D721Med (cell line): ENCODE results near the gene FRMPD1.
A peak's percentile ranks its signal among the peaks of the same experiment; 100 is the strongest.
"Not testable (repeated sequence)": the region's sequence is repeated elsewhere in the genome, so short reads cannot be mapped to it uniquely, and the experiment has no call there.

Source experiments
- DNase-seq: peaks from one replicate; pipeline ENCODE4 v3.0.0; 2011; ENCODE audit warnings: low spot score; ENCODE audit not compliant: insufficient read length
- FAIRE-seq: peaks from 2 replicates; lab custom pipeline; 2011; peaks lifted over from hg19 to GRCh38; lab: Jason Lieb, UNC
- TF ChIP-seq, protein P1 (sequence below): IDR thresholded peaks from 2 replicates; pipeline ENCODE4 v1.5.1; 2012; ENCODE audit warnings: mild to moderate bottlenecking, control low read depth; ENCODE audit not compliant: insufficient read depth; ENCODE audit errors: missing control alignments

The FRMPD1 gene, protein sequence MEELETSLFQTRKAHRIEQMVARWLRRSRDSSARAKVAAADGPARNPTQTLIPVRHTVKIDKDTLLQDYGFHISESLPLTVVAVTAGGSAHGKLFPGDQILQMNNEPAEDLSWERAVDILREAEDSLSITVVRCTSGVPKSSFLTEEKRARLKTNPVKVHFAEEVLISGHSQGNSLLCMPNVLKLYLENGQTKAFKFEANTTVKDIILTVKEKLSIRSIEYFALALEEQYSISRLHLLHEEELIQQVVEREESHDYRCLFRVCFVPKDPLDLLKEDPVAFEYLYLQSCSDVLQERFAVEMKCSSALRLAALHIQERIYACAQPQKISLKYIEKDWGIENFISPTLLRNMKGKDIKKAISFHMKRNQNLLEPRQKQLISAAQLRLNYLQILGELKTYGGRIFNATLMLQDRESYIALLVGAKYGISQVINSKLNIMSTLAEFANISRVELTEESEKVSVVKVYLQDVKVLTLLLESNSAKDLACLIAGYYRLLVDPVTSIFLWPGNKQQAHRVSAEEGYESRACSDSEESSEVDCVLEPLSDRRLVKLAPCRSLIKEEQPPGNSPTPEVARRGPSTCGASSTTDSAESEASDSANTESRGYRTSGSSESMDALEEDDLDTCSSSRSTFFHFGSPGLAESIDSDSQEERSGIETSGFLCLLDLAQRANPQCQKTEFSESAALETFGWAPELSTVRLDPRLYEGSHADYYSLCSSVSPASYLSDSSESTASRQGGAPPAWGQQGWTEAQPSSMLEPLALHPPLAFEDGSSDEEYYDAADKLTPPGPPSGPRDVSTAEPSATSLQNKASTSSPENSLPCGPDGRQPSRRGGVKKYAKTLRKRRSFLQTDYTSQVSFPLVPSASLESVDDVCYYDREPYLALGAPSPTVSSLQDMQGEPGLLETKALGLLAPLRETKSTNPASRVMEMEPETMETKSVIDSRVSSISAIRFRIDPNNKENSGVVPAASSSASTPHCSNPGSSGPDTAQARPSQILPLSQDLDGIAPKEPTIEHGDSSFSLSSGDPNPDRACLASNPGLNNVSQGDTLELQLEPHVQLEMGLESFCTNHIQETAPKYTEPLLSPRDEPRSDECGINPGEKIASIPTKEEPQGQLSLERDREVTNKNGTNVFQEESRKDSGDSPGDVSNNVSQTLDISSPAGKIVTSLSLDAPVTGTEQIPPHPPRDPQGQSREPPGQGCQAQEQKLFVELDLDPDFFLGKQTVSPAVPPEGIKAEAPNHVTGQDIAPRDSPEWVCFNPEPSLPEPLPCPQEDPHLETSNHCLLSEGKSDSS (N-terminal part only)

DNA sequence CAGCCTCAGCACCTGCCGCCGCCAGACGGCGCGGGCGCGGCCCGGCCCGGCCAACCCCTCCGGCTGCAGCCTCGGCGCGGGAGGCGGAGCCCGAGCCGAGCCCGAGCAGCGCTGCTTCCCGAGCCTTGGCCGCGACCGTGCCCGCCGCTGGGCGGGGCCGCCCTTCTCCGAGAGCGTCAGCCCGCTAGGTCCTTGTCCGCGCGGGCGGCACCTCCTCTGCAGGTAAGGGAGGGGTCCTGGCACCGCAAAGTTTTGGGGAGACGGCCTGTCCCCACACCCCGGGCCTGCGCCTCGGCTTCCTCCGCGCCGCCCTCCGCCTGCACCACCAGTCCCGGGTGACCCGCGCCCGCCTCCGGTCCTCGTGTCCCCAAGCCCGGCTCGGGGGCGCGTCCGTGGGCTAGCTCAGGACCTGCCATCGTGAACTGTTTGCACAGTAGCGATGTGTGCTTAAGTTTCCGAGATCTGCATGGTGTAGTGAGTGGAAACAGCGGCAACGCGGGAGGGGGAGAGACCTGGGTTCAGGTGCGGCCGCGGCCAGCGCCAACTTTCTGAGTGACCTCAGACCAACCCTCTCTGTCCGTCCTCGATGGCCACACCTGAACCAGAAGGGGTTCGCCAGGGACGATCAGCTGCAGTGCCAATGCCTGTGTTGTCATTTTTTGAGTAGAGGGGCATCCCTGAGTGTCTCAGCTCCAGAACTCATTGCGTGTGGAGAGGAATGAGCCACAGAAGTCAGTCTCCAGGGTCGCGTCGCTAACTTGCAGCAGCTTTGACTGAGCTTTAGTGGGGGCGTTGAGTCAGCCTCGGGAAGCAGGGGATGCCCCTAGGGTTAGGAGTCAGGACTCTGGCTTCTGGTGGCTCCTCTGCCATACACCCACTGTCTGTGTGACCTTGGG is at the start of gene FRMPD1:
Gene FRMPD1 (plus strand): TSS at position 82 of the 896 bp plus-strand sequence. CDS start 41,688 bp downstream, outside the sequence.
- FAIRE-seq (no peak), DNase-seq (no peak)
- TF ChIP-seq, protein P1, sequence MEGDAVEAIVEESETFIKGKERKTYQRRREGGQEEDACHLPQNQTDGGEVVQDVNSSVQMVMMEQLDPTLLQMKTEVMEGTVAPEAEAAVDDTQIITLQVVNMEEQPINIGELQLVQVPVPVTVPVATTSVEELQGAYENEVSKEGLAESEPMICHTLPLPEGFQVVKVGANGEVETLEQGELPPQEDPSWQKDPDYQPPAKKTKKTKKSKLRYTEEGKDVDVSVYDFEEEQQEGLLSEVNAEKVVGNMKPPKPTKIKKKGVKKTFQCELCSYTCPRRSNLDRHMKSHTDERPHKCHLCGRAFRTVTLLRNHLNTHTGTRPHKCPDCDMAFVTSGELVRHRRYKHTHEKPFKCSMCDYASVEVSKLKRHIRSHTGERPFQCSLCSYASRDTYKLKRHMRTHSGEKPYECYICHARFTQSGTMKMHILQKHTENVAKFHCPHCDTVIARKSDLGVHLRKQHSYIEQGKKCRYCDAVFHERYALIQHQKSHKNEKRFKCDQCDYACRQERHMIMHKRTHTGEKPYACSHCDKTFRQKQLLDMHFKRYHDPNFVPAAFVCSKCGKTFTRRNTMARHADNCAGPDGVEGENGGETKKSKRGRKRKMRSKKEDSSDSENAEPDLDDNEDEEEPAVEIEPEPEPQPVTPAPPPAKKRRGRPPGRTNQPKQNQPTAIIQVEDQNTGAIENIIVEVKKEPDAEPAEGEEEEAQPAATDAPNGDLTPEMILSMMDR = peak; percentile 17

DNA sequence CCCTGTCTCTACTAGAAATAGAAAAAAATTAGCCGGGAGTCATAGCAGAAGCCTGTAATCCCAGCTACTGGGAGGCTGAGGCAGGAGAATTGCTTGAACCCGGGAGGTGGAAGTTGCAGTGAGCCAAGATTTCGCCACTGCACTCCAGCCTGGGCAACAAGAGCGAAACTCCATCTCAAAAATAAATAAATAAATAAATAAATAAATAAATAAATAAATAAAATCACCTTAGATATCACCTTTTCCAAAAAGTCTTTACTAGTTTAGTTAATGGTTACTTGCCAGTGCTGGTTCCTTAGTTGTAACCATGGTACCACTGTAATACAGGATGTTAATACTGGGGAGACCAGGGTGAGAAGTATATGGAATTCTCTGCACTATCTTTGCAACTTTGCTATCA is 48.7 kb upstream of the FRMPD1 start:
- DNase-seq, FAIRE-seq: not testable (repeated sequence)

DNA sequence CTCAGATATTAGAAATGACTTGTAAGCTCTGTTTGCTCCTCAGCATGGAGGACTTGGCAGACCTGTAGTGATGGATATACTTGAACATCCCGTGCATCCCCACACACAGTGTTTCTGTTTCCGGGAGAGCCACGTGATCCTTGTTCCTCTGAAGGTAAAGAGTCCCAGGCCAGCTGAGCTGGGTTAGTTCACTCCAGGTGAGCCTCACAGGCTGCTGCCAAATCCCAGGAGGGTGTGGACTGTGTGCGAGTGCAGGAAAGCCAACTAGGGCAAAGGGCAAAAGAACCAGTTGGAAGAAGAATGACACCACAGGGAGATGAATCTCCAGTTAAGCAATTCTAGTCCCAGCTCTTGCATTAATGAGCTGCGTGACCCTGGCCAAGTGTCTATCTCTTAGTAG is 47.9 kb upstream of the FRMPD1 start:
- TF ChIP-seq, protein P1 = no peak
- DNase-seq (no peak), FAIRE-seq (no peak)

DNA sequence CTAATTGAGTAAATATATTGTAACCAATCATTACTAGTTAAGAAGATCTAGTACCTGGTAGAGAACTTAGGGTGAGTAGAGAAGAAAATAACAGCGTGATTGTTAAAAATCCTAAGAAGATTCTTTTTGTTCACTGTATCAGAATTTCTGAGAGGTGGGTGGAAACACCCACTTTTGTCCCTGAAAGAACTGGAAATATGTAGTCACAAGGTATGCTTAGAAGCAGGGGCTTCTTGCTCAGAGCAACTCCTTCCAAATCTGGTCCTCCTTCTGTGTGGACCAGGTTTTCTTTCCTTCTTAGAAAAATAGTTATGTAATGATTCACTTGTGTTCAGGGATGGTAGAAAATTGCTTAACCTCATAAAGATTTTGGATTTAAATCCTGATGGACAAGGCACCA is 46.5 kb upstream of the FRMPD1 start:
- DNase-seq (no peak), FAIRE-seq (no peak)
- TF ChIP-seq, protein P1 = no peak

DNA sequence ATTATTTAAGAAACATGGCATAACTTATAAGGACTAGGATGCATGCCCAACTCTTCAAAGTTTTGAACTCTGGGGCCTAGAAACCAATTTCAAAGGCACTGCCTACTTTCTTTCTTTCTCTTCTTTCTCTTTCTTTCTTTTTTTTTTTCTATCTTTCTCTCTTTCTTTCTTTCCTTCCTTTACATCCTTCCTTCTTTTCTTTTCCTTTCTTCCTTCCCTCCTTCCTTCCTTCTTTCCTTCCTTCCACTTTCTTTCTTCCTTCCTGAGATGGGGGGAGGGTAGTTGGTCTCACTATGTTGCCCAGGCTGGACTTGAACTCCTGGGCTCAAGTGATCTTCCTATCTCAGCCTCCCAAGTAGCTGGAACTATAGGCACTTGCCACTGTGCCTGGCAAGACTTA is 42.5 kb upstream of the FRMPD1 start:
- TF ChIP-seq, protein P1 = no peak
- DNase-seq (no peak), FAIRE-seq (no peak)

DNA sequence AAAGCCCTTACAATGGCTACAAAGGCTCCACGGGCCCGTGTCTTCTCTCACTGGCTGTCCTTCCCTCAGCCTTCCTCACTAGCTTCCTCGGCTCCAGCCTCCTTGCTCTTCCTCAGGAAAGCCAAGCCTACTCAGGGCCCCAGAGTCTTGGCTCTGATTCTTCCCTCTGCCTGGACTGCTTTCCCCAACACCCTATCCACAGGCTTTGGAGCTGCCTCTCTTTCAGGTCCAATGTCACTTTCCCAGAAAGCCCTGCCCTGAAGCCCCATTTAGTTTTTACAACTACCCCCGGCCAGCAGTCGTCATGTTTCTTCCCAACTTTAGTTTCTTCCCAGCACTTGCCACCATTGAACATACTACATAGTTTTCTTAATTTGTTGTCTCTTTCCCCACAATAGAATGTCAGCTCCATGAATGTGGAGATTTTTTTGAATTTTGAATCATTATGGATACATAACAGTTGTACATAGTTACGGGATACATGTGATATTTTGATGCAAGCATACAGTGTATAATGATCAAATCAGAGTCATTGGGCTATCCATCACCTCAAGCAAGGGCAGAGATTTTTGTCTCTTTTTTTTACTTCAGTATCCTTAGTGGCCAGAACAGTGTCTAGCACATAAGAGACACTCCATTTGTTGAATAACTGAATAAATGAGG is 40.9 kb upstream of the FRMPD1 start:
- no peak for DNase-seq
- TF ChIP-seq, protein P1 = no peak
- FAIRE-seq = no peak
